Skin of body (tissue), 2 donors: ENCODE data around the gene KIF3A. TPM values are rescaled to one million over a fixed set of nuclear protein-coding genes. Genes with fewer than 3 reads are reported as not detected.

ENCODE experiments used
- DNase-seq: peaks from one replicate; lab custom pipeline; 2025; lab: John Stamatoyannopoulos, UW
- total RNA-seq: library from RNA; depleted of rRNA; stranded (reverse); fragments of >200 nt; gene quantifications from one replicate; pipeline ENCODE4 v1.2.3, GENCODE V29; 2014

The KIF3A gene
- total RNA-seq, 1 donor from 2014 or later: 12.0 TPM

GRCh38 chr5:132753135-132753987, 16.0 kb upstream of the KIF3A start:
- DNase-seq: no peak

- DNase-seq: no peak
These were observed 15.3 kb upstream of the KIF3A start for GRCh38 chr5:132752581-132753125.

GRCh38 chr5:132751971-132752580, 14.7 kb upstream of the KIF3A start:
- DNase-seq: no peak

DNA sequence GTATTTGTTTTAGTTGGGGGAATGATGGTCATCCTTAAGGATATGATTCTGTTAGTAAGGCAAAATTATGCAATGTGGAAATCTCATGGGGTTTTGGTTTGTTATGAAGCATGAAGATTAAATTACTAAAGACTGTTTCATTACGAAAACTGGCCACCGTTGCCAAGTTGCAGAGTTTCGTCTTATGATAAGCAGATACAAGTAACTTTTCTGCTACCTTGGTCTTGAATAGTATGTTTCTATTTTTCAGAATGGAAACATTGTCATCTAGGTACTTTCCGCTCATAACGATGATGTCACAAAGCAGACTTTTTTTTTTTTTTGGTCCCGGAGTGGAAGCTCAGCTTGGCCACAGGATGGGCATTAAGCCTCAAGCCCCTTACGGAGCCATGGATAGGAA, 14.1 kb upstream of the KIF3A start:
- peak; percentile 55 for DNase-seq

- no peak for DNase-seq
These were observed 13.3 kb upstream of the KIF3A start for GRCh38 chr5:132750471-132751230.

- no peak for DNase-seq
These were observed 12.2 kb upstream of the KIF3A start for GRCh38 chr5:132749506-132749905.

GRCh38 chr5:132748522-132749000, 11.2 kb upstream of the KIF3A start:
- DNase-seq: no peak

DNA sequence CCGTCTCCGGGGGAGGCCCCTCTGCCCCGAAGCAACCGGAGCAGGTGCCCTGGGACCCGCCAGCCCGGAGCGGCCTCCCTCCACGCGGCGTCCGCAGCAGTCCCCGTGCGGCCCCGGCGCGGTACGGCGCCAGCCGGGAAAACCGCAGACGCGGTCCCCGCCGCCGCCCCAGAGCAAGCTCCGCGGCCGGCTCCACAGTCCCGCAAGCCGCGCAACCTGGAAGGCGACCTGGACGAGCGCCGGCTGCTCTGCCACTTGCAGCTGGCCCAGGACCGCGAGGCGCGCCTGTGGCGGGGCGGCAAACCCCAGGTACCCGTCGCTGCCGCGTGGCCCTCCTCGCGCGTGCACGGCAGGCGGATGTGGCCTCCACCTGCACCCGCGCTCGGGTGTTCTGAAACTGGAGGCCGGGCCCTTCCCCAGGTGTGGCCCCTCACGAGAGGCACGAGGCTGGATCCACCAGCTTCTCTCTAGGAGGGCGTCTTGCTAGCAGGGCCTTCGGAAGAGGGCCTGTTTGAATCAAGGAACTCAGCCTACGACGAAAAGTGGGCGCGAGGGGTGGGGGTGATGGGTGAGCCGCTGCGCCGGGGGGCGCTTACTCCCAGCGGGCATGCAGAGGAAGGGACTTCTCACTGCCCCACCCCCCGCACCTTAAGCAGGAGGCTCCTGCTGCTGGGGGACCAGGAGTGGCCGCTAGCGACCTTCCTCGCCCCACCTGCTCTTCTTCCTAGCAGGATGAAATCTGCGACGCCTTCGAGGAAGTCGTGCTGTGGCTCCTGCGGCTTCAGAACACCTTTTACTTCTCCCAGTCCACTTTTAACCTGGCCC, 10.5 kb upstream of the KIF3A start:
- DNase-seq: no peak

GRCh38 chr5:132746954-132747615, 9.7 kb upstream of the KIF3A start, which contains the start of gene CCNI2:
CCNI2 (plus strand) TSS chr5:132747426; CDS start chr5:132747496, 70 bp downstream.
- no peak for DNase-seq

DNA sequence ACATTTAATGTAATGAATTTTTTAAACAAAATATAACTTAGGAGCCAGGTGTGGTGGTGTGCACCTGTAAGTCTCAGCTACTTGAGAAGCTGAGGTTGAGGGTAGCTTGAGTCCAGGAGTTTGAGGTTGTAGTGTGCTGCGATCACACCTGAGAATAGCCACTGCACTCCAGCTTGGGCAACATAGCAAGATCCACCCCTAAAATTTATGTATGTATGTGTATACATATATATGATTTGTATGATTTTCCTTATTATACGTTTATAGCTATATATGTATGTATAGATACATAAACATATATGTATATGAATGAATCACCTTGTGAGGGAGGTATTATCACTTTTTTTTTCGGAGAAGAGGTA, 9.2 kb upstream of the KIF3A start:
- no peak for DNase-seq

GRCh38 chr5:132744659-132745058, 7.3 kb upstream of the KIF3A start:
- DNase-seq: no peak

DNA sequence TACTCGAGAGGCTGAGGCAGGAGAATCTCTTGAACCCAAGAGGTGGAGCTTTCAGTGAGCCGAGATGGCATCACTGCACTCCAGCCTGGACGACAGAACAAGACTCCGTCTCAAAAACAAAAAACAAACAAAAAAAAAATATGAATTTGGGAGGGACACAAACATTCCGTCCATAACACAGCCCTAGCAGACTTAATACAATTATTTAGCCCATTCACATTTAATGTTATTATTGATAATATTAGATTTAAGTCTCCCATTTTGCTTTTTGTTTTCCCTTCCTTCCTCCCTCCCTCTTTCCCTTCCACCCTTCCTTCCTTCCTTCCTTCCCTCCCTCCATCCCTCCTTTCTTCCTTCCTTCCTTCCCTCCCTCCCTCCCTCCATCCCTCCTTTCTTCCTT, 5.3 kb upstream of the KIF3A start:
- no peak for DNase-seq

DNA sequence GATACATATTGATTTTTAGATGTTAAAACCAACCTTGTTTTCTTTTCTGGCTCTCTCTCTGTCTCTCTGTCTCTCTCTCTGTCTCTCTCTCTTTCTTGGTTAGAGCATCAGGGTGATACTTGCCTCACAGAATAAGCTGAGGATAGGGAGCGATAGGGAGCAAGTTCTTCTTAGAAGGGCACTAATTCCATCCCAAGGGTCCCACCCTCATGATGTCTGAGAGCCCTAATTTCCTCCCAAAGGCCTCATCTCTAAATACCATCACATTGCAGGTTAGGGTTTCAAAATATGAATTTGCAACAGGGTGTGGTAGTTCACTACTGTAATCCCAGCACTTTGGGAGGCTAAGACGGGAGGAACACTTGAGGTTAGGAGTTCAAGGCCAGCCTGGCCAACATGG, 4.8 kb upstream of the KIF3A start:
- no peak for DNase-seq

DNA sequence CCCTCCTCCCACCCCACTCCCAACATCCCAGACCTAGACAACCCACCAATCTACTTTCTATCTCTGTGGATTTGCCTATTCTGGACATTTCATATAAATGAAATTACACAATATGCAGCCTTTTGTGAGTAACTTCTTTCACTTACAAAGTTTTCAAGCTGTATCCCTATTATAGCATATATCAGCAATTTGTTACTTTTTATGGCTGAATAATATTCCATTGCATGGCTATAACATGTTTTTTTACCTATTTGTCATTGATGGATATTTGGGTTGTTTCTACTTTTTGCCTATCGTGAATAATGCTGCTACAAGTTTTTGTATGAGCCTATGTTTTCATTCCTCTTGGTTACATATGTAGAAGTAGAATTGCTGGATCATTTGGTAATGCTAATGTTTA, 1.9 kb upstream of the KIF3A start:
- no peak for DNase-seq

DNA sequence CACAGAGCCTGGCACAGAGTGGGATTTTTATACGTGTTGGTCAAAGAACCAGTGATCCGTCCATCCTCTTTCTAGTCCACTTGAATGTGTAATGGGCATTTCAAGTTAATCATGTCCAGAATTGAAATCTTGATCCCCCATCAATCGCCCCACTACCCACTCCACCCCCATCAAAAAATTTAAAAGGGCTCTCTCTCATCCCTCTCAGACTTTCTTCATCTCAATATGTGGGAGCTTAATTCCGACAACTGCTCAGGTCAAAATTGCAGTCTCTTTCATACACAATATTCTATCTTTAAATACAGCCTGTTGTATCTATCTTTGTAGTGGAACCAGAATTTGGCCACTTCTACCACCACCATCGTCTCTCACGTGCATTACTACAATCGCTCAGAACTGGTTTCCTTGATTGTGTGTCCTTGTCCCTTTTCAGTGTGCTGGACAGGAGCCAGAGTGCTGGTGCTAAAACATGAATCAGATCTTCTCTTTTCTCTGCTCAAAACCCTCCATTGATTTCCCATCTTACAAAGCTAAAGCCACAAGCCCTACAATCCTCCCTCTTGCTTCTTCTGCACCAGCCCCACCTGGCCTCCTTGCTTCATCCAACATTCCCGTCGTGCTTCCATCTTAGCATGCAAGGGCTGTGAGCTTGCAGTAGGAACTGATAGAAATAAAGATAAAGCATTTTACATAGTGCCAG, 786 bp upstream of the KIF3A start:
- no peak for DNase-seq

DNA sequence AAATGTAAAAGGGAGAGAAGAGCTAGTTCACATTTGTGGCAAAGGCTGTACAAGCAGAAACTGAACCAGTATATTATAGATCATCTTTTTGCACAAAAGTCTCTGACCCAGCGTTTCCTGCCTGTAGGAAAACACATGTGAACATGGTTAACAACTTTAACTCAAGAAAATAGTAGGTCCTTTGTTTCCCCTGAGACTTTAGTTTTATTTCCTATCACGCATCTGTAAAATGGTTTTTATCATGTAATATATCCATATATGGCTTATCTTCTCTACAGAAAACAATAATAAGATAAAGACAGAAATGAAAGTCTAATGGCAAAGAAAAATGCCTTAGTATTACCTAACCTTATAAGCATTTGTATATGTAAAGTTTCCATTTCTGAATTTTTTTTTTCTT, 2.7 kb downstream of the KIF3A start:
- DNase-seq: no peak

GRCh38 chr5:132733499-132734148, 3.7 kb downstream of the KIF3A start:
- DNase-seq: no peak

DNA sequence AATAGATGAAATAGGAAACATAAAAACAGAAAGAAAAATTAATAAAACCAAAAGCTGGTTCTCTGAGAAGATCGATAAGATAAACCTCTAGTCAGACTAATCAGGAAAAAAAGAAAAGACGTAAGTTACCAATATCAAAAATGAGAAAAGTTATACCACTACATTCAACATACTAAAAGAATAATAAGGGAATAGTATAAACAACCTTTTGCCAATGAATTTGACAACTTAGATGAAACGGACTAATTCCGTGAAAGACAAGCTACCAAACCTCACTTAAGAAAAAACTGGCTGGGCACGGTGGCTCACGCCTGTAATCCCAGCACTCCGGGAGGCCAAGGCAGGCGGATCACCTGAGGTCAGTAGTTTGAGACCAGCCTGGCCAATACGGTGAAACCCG, 7.5 kb downstream of the KIF3A start:
- no peak for DNase-seq

DNA sequence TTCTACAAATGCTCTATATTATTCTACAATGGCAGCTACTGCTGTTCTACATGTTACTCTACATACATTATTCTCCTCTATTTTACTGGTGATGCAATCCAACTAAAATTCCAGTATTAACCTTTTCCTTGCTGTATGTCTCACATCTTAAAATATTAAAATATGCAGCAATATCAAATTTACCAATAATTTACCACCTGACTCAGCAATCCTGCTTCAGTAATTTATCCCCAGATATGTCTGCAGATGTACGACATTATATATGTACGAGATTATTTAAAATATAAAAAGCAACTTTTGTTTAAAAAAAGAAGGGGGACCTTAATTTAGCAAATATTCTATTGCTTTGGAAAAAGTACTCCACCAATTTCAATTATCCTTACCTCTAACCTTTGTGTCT, 11.6 kb downstream of the KIF3A start:
- no peak for DNase-seq
